PFSK-1 (cell line): ENCODE measurements around the gene HES5.

Experiments used
- FOXP2 ChIP-seq: optimal IDR thresholded peaks from 2 replicates; pipeline ENCODE3; 2011; ENCODE audit warnings: borderline replicate concordance, control low read depth, inconsistent platforms; ENCODE audit not compliant: insufficient read depth; ENCODE audit errors: extremely low read length, extremely low read depth
- POLR2AphosphoS5 ChIP-seq: IDR thresholded peaks from 2 replicates; pipeline ENCODE4 v1.6.1; 2012; ENCODE audit warnings: low read depth, mild to moderate bottlenecking, control low read depth, low read length, moderate library complexity
- REST ChIP-seq, 2 experiments: IDR thresholded peaks; 2 replicates each; pipeline versions ENCODE4 v1.6.1 to v1.8.0; 2011 to 2012; ENCODE audit warnings: low read depth in 2 of 2, low read length in 2 of 2, control low read depth in 1 of 2, inconsistent platforms in 1 of 2, mild to moderate bottlenecking in 1 of 2, moderate library complexity in 1 of 2; ENCODE audit not compliant: insufficient read depth in 1 of 2
- SIN3A ChIP-seq: IDR thresholded peaks from 2 replicates; pipeline ENCODE4 v1.6.1; 2012; ENCODE audit warnings: mild to moderate bottlenecking, low read length, moderate library complexity, borderline replicate concordance; ENCODE audit not compliant: insufficient read depth
- TAF1 ChIP-seq: IDR thresholded peaks from 2 replicates; pipeline ENCODE4 v1.6.1; 2012; ENCODE audit warnings: low read length, control low read depth, borderline replicate concordance; ENCODE audit not compliant: insufficient read depth

The HES5 gene

DNA sequence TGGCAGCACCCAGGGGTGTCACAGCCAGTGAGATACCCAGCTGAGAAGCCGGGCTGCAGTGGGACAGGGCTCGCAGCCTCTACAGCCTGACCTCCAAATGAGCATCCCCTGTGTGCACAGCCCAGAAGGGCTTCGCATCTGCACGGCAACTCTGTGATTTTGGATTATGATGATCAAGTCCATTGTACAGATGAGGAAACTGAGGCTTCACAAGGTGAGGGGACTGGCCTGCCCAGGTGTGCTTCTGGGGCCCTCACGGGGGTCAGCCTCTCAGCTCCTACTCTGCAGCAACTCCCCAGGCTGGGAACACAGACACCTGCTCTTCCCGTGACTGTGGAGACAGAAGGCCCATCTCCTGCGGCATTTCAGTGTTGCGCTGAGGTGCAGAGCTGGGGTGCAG, 8.8 kb upstream of the HES5 start:
- no peak for TF ChIP-seq FOXP2
- no peak for TF ChIP-seq TAF1
- no peak for TF ChIP-seq POLR2AphosphoS5
- TF ChIP-seq REST (IDR thresholded peaks at IDR 0.05; ENCODE audit: insufficient read depth in 1 of 2, low read depth in 2 of 2, low read length in 2 of 2): no peak
- no peak for TF ChIP-seq SIN3A

DNA sequence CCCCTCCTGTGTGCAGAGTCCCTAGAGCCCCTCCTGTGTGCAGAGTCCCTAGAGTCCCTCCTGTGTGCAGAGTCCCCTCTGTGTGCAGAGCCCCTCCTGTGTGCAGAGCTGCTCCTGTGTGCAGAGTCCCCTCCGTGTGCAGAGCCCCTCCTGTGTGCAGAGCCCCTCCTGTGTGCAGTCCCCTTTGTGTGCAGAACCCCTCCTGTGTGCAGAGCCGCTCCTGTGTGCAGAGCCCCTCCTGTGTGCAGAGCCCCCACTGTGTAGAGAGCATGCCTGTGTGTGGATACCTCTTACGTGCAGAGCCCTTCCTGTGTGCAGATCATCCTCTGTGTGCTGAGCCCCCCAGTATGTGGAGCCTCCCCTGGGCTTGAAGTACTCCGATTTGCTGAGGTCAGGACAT, 8.3 kb upstream of the HES5 start:
- TF ChIP-seq FOXP2 (no peak), POLR2AphosphoS5 (no peak), TAF1 (no peak), REST (IDR thresholded peaks at IDR 0.05; ENCODE audit: insufficient read depth in 1 of 2, low read depth in 2 of 2, low read length in 2 of 2) (no peak), SIN3A (no peak)

- TF ChIP-seq REST (IDR thresholded peaks at IDR 0.05; ENCODE audit: insufficient read depth in 1 of 2, low read depth in 2 of 2, low read length in 2 of 2): no peak
- no peak for TF ChIP-seq FOXP2
- no peak for TF ChIP-seq POLR2AphosphoS5
- no peak for TF ChIP-seq TAF1
- TF ChIP-seq SIN3A: no peak
Measured at GRCh38 chr1:2537784-2538115, 7.7 kb upstream of the HES5 start.

DNA sequence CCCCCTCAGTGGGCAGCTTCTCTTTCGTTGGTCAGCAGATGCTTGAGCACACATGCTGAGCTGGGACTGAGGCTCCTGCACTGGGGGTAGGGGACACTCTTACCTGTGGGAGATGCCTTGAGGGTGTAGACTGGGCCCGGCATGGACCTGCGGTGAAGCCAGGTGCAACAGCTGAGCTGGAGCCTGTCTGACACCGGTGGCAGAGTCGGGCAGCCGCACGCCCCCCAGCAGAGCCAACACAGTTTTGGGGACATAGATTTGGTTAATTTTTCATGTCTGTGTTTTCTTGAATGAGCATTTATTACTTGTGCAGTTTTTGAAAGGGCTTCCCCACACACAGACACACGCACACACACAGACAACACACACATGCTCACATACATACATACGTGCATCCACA, 5.9 kb upstream of the HES5 start:
- no peak for TF ChIP-seq POLR2AphosphoS5
- no peak for TF ChIP-seq REST (IDR thresholded peaks at IDR 0.05; ENCODE audit: insufficient read depth in 1 of 2, low read depth in 2 of 2, low read length in 2 of 2)
- TF ChIP-seq SIN3A: no peak
- TF ChIP-seq TAF1: no peak
- no peak for TF ChIP-seq FOXP2

DNA sequence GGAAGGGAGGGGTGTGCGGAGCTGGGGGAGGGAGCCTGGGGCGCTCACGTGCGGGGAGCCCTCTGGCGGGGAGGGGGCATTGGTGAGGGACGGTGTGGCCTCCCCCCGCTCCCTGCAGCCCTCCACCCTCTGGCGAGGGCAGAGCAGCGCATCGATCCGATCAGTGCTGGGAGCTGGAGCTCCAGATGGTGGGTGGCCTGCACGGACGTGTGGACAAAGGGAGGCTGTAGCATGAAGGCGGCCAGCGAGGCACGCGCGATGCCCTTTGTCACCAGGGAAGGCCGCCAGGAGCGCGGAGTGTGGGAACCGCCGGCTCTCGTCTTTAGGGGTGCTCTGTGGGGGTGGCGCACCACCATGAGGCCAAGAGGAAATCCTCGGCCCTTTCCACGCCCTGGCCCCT, 5.4 kb upstream of the HES5 start:
- TF ChIP-seq POLR2AphosphoS5: no peak
- no peak for TF ChIP-seq FOXP2
- TF ChIP-seq TAF1: no peak
- TF ChIP-seq REST (IDR thresholded peaks at IDR 0.05; ENCODE audit: insufficient read depth in 1 of 2, low read depth in 2 of 2, low read length in 2 of 2): no peak
- TF ChIP-seq SIN3A: no peak
